Transverse colon (tissue), 4 donors: ENCODE measurements around the gene SLC6A13.

Source experiments
- EP300 ChIP-seq: sonication (generic); formaldehyde crosslinking; IDR thresholded peaks from one replicate; pipeline ENCODE4 v1.6.1; 2017; ENCODE audit warnings: antibody characterized with exemption, low read depth
- POLR2A ChIP-seq: fragments of 450-650 bp; IDR thresholded peaks from one replicate; pipeline ENCODE4 v1.6.1; 2016; ENCODE audit warnings: antibody characterized with exemption, mild to moderate bottlenecking, moderate library complexity
- POLR2AphosphoS5 ChIP-seq, 3 donors: sonication (generic); formaldehyde crosslinking; IDR thresholded peaks; one replicate each; pipeline ENCODE4 v1.6.1; 2016; ENCODE audit warnings: antibody characterized with exemption in 3 of 3
- TF ChIP-seq, protein P1 (sequence below), 5 experiments: fragments of 200-600 bp in 3 of 5; fragments of 450-650 bp in 2 of 5; sonication (generic) in 3 of 5; IDR thresholded peaks; 1 replicate in 2 of 5; 2 replicates in 3 of 5; pipeline ENCODE4 v1.5.1; 2016 to 2017; ENCODE audit warnings: antibody characterized with exemption in 5 of 5, inconsistent platforms in 3 of 5, mild to moderate bottlenecking in 2 of 5, moderate library complexity in 1 of 5

DNA sequence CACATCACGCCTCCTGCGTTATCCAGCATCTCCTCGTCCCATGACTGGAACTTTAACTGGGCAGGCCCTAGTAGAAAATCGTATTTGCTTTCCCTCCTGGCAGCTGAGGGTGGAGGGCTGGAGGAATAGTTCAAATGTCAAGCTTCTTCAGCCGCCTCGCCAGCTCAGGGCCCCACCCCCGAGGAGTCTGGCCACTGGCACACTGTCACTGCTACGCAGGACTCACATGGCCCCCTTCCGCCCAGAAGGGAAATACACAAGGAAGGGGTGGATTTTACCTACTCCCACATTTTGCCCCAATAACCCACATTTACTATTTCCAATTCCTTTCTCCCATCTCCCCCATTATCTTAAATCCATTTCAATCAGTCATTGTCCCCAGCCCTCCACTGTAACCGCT, 8.6 kb downstream of the SLC6A13 start:
- no peak for TF ChIP-seq POLR2AphosphoS5 (IDR thresholded peaks at IDR 0.05)
- TF ChIP-seq, protein P1, sequence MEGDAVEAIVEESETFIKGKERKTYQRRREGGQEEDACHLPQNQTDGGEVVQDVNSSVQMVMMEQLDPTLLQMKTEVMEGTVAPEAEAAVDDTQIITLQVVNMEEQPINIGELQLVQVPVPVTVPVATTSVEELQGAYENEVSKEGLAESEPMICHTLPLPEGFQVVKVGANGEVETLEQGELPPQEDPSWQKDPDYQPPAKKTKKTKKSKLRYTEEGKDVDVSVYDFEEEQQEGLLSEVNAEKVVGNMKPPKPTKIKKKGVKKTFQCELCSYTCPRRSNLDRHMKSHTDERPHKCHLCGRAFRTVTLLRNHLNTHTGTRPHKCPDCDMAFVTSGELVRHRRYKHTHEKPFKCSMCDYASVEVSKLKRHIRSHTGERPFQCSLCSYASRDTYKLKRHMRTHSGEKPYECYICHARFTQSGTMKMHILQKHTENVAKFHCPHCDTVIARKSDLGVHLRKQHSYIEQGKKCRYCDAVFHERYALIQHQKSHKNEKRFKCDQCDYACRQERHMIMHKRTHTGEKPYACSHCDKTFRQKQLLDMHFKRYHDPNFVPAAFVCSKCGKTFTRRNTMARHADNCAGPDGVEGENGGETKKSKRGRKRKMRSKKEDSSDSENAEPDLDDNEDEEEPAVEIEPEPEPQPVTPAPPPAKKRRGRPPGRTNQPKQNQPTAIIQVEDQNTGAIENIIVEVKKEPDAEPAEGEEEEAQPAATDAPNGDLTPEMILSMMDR (IDR thresholded peaks at IDR 0.05), result no peak
- TF ChIP-seq EP300, result no peak
- no peak for TF ChIP-seq POLR2A
